PC-3 (cell line): ENCODE results near the gene CD101. TPM values are rescaled to one million over a fixed set of nuclear protein-coding genes. Genes with fewer than 3 reads are reported as not detected.
A peak's percentile ranks its signal among the peaks of the same experiment; 100 is the strongest.

Experiments
- ATAC-seq: fragments of 200-7000 bp; cut with Tn5 transposase; 2 replicates; pipeline ENCODE4 v1.9.1; 2020; ENCODE audit warnings: mild to moderate bottlenecking, moderate library complexity
- BruUV-seq: library from RNA; stranded (reverse); fragments of 400-500 nt; replicated peaks from 2 replicates; lab custom pipeline; 2021; lab: Mats Ljungman, UMichigan
- CTCF ChIA-PET: fragments of 300-600 bp; sonication (Branson Sonifier 250); formaldehyde crosslinking; loops from one replicate; lab custom pipeline; 2022; ENCODE audit warnings: antibody characterized with exemption; lab: Charles Lee
- POLR2A ChIA-PET: fragments of 300-600 bp; sonication (Branson Sonifier 250); formaldehyde crosslinking; loops from one replicate; lab custom pipeline; 2022; ENCODE audit warnings: antibody characterized with exemption; ENCODE audit not compliant: unreplicated experiment; lab: Charles Lee
- DNase-seq: peaks from one replicate; pipeline ENCODE4 v3.0.0-alpha.2; 2015
- H2AFZ ChIP-seq: fragments of 300-600 bp; sonication (generic); 2 replicates; pipeline ENCODE4 v1.6.0; 2016; ENCODE audit warnings: antibody characterized with exemption, low read length
- H3F3A ChIP-seq: fragments of 300-600 bp; sonication (generic); one replicate; pipeline ENCODE4 v1.6.0; 2017; ENCODE audit warnings: antibody characterized with exemption, low read length, control low read depth, mild to moderate bottlenecking; ENCODE audit not compliant: unreplicated experiment
- H3K27ac ChIP-seq: fragments of 300-600 bp; sonication (generic); 2 replicates; pipeline ENCODE4 v1.5.1; 2016; ENCODE audit warnings: mild to moderate bottlenecking, low read length
- H3K27me3 ChIP-seq: fragments of 300-600 bp; sonication (generic); 2 replicates; pipeline ENCODE4 v1.6.1; 2016; ENCODE audit warnings: low read length, mixed read lengths
- H3K36me3 ChIP-seq: fragments of 300-600 bp; sonication (generic); 2 replicates; pipeline ENCODE4 v1.6.1; 2016; ENCODE audit warnings: low read depth, mixed run types, low read length, mixed read lengths
- H3K4me1 ChIP-seq: fragments of 300-600 bp; sonication (generic); 2 replicates; pipeline ENCODE4 v1.5.1; 2016; ENCODE audit warnings: low read length; ENCODE audit not compliant: insufficient read depth
- H3K4me2 ChIP-seq: fragments of 300-600 bp; sonication (generic); 2 replicates; pipeline ENCODE4 v1.6.0; 2016; ENCODE audit warnings: low read length
- H3K4me3 ChIP-seq: fragments of 300-600 bp; sonication (generic); 2 replicates; pipeline ENCODE4 v1.5.1; 2016; ENCODE audit warnings: mild to moderate bottlenecking, low read length, mixed read lengths
- H3K79me2 ChIP-seq: fragments of 300-600 bp; sonication (generic); 2 replicates; pipeline ENCODE4 v1.6.1; 2017; ENCODE audit warnings: low read length, mixed read lengths
- H3K9ac ChIP-seq: fragments of 300-600 bp; sonication (generic); 2 replicates; pipeline ENCODE4 v1.6.0; 2016; ENCODE audit warnings: mild to moderate bottlenecking, low read length
- H3K9me2 ChIP-seq: fragments of 300-600 bp; sonication (generic); replicated peaks from 2 replicates; pipeline ENCODE4 v1.6.1; 2016; ENCODE audit warnings: mixed run types, low read length, mixed read lengths
- H3K9me3 ChIP-seq: fragments of 300-600 bp; sonication (generic); 2 replicates; pipeline ENCODE4 v1.6.1; 2016; ENCODE audit warnings: low read length, mixed read lengths
- H4K20me1 ChIP-seq: fragments of 300-600 bp; sonication (generic); 2 replicates; pipeline ENCODE4 v1.6.1; 2016; ENCODE audit warnings: low read length, mixed read lengths
- EZH2 ChIP-seq: fragments of 300-600 bp; sonication (generic); IDR thresholded peaks from one replicate; pipeline ENCODE4 v1.6.1; 2017; ENCODE audit warnings: antibody characterized with exemption, mild to moderate bottlenecking, low read length; ENCODE audit not compliant: unreplicated experiment
- EZH2phosphoT487 ChIP-seq: fragments of 300-600 bp; sonication (generic); IDR thresholded peaks from 2 replicates; pipeline ENCODE4 v1.6.1; 2018; ENCODE audit warnings: mild to moderate bottlenecking, antibody characterized with exemption, low read length, borderline replicate concordance
- intact Hi-C: fragments of 100-400 bp; cut with micrococcal nuclease; formaldehyde crosslinking; loops from 2 replicates; pipeline ENCODE4 v1.9.0; 2023
- total RNA-seq: library from RNA; depleted of rRNA; stranded (reverse); fragments of >200 nt; gene quantifications from 2 replicates; pipeline ENCODE4 v1.2.3, GENCODE V29; 2014
- TF ChIP-seq, protein P1 (sequence below): fragments of 300-600 bp; sonication (generic); conservative IDR thresholded peaks from 2 replicates; pipeline ENCODE4 v1.5.1; 2017; ENCODE audit warnings: antibody characterized with exemption, low read depth, mild to moderate bottlenecking, low read length

Gene CD101
- total RNA-seq, 1 experiment from 2014 or later: 0.36 TPM

DNA sequence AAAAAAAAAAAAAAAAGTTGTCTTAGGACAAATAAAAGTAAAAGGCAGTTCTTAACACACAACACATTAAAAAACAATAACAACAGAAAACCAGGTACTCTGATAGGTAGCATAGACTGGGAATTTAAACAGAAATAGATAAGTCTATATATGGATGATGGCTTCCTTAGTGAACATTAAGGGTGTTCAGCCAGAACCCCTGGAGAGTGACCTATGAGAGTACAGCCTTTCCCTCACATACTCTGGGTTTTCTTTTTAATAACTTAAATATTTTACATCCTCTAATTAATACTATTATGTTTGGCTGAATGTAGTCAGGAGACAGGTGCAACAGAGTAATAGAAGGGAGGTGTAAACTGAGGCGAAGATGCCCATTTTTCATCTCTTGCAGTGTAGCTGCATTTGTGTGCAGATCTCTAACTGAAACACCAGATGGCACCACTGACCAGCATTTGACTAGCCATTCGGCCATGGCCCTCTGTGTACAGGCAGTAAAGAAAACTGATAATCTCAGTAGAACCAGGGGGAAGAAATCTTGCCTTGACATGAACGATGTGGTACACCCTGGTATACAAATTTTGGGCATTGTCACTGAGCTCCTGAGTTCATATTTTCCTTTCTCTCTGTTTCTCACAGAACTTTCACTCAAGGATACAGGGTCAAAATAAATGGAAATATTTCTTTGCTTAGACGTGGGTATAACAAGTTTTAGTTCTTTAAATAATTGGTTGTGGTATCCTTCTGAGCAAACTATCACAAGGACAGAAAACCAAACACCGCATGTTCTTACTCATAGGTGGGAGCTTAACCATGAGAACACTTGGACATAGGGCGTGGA is 66.2 kb downstream of the CD101 start:
- Histone ChIP-seq H3K36me3 (no peaks in the 10 kb centered on the region; the same call in 1 of the 2 replicates), H3F3A (no peaks in the 10 kb centered on the region), H2AFZ (no peak overlapping the region), H3K9me3 (no peaks in the 10 kb centered on the region), H3K4me3 (no peak overlapping the region), H3K27me3 (no peaks in the 10 kb centered on the region), H3K9me2 (no peaks in the 10 kb centered on the region), H3K27ac (no peak overlapping the region), H3K4me2 (no peak overlapping the region), H3K9ac (no peak overlapping the region), H3K4me1 (no peaks in the 10 kb centered on the region), H4K20me1 (no peaks in the 10 kb centered on the region), H3K79me2 (no peaks in the 10 kb centered on the region)
- CTCF ChIA-PET: interaction anchor here (0.6 to 1.5 kb wide), 4 partner anchors 29 to 217 kb away, joined by 3 to 21 read pairs (median 12); no protein-coding TSS in a partner anchor
- intact Hi-C loops: loop anchor here (1.0 to 10.0 kb wide), 4 partner anchors 61 to 687 kb away; no protein-coding TSS in a partner anchor
- DNase-seq: peak; percentile 65
- no TSS peak for BruUV-seq
- POLR2A ChIA-PET: interaction anchor here (0.5 kb wide), 1 partner anchor 78 kb away, joined by 4 read pairs; no protein-coding TSS in a partner anchor
- ATAC-seq: peak; percentile 95
- TF ChIP-seq EZH2: no peak
- TF ChIP-seq, protein P1, sequence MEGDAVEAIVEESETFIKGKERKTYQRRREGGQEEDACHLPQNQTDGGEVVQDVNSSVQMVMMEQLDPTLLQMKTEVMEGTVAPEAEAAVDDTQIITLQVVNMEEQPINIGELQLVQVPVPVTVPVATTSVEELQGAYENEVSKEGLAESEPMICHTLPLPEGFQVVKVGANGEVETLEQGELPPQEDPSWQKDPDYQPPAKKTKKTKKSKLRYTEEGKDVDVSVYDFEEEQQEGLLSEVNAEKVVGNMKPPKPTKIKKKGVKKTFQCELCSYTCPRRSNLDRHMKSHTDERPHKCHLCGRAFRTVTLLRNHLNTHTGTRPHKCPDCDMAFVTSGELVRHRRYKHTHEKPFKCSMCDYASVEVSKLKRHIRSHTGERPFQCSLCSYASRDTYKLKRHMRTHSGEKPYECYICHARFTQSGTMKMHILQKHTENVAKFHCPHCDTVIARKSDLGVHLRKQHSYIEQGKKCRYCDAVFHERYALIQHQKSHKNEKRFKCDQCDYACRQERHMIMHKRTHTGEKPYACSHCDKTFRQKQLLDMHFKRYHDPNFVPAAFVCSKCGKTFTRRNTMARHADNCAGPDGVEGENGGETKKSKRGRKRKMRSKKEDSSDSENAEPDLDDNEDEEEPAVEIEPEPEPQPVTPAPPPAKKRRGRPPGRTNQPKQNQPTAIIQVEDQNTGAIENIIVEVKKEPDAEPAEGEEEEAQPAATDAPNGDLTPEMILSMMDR: peak; percentile 89

DNA sequence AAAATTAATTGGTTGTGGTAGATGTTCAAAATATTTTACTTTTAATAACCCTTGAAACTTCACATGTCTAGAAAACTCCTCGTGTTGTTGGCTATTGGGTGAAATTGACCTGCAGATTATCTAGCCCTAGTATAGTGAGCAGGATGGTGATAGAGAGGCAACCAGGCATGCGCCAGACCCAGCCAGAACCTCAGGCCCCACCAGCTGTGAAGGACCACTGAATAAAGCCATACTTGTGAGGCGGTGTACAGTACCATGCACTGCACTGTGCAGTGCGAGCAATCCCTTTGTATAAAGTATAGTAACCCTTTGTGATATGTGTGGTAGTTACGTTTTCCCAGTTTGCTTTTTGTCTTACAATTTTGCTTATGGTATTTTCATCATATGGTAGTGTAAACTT is 67.0 kb downstream of the CD101 start:
- Histone ChIP-seq H3K4me3 (no peak overlapping the region), H3K27ac (no peak overlapping the region), H3K79me2 (no peaks in the 10 kb centered on the region), H3K4me1 (no peaks in the 10 kb centered on the region), H3K9ac (no peak overlapping the region), H3K9me2 (no peaks in the 10 kb centered on the region), H3K9me3 (no peaks in the 10 kb centered on the region), H3F3A (no peaks in the 10 kb centered on the region), H3K27me3 (no peaks in the 10 kb centered on the region), H3K36me3 (0 out of 2 replicates have a peak, but pooled peaks cover 2% of the 10 kb centered on the region), H3K4me2 (no peak overlapping the region), H2AFZ (no peak overlapping the region), H4K20me1 (no peaks in the 10 kb centered on the region)
- no peak for ATAC-seq
- BruUV-seq: no TSS peak
- TF ChIP-seq EZH2: no peak
- TF ChIP-seq, protein P1: no peak
- TF ChIP-seq EZH2phosphoT487: no peak
- ChIA-PET CTCF (interaction anchor here (0.7 kb wide), 1 partner anchor 142 kb away, joined by 3 read pairs; the partner anchor contains the start of gene VTCN1), POLR2A (no interaction called here)
- intact Hi-C loops: loop anchor here (1.0 to 10.0 kb wide), 3 partner anchors 60 to 686 kb away; no protein-coding TSS in a partner anchor
- no peak for DNase-seq
